Esophagus muscularis mucosa (tissue), 4 donors: ENCODE data around the gene ZNF107. TPM values are rescaled to one million over a fixed set of nuclear protein-coding genes. Genes with fewer than 3 reads are reported as not detected.

Experiments
- DNase-seq: peaks from one replicate; pipeline ENCODE4 v3.0.0-alpha.2; 2017; ENCODE audit errors: extremely low spot score
- H3K27ac ChIP-seq, 4 donors: fragments of 200-600 bp; sonication (generic); replicated peaks in 1 of 4; 1 replicate in 3 of 4; 2 replicates in 1 of 4; pipeline ENCODE4 v1.5.1; 2016 to 2019; ENCODE audit warnings: mild to moderate bottlenecking in 1 of 4
- H3K27me3 ChIP-seq, 4 donors: fragments of 200-600 bp; sonication (generic); one replicate each; pipeline versions ENCODE4 v1.5.1 to v1.6.0; 2016 to 2019
- H3K36me3 ChIP-seq, 4 donors: fragments of 200-600 bp; sonication (generic); one replicate each; pipeline ENCODE4 v1.5.1; 2016 to 2019
- H3K4me1 ChIP-seq, 4 donors: fragments of 200-600 bp; sonication (generic); one replicate each; pipeline ENCODE4 v1.5.1; 2016 to 2019
- H3K4me3 ChIP-seq, 4 donors: fragments of 200-600 bp; sonication (generic); 1 replicate in 2 of 4; 2 replicates in 2 of 4; pipeline ENCODE4 v1.5.1; 2016 to 2019; ENCODE audit warnings: mild to moderate bottlenecking in 4 of 4, moderate library complexity in 1 of 4
- H3K9me3 ChIP-seq, 4 donors: fragments of 200-600 bp; sonication (generic); 1 replicate in 3 of 4; 2 replicates in 1 of 4; pipeline ENCODE4 v1.5.1; 2016 to 2019
- EP300 ChIP-seq: sonication (generic); formaldehyde crosslinking; IDR thresholded peaks from one replicate; pipeline ENCODE4 v1.6.1; 2017; ENCODE audit warnings: antibody characterized with exemption
- POLR2A ChIP-seq: fragments of 450-650 bp; IDR thresholded peaks from one replicate; pipeline ENCODE4 v1.6.1; 2017; ENCODE audit warnings: antibody characterized with exemption, moderate library complexity, mild to moderate bottlenecking, low read depth
- POLR2AphosphoS5 ChIP-seq, 2 donors: sonication (generic); formaldehyde crosslinking; IDR thresholded peaks; one replicate each; pipeline ENCODE4 v1.6.1; 2017; ENCODE audit warnings: antibody characterized with exemption in 2 of 2
- WGBS: methylation state at CpG from one replicate; pipeline ENCODE4 v1.1.5; 2018; 5-methylcytosine and 5-hydroxymethylcytosine counted together
- intact Hi-C: fragments of 100-400 bp; cut with DNase I; formaldehyde crosslinking; loops from one replicate; pipeline ENCODE4 v1.15.1; 2023
- total RNA-seq, 4 donors: library from RNA; depleted of rRNA; stranded (reverse); fragments of >200 nt; gene quantifications; one replicate each; pipeline versions ENCODE4 v1.1.0 to v1.2.1, GENCODE V29; 2016
- TF ChIP-seq, protein P1 (sequence below), 3 experiments: fragments of 200-600 bp in 2 of 3; fragments of 450-650 bp in 1 of 3; sonication (generic) in 2 of 3; IDR thresholded peaks; one replicate each; pipeline ENCODE4 v1.5.1; 2017 to 2019; ENCODE audit warnings: antibody characterized with exemption in 3 of 3, mild to moderate bottlenecking in 2 of 3, moderate library complexity in 1 of 3

ZNF107 gene
- total RNA-seq, 4 donors from 2014 or later: 1.8 to 3.3 (median 2.4) TPM

DNA sequence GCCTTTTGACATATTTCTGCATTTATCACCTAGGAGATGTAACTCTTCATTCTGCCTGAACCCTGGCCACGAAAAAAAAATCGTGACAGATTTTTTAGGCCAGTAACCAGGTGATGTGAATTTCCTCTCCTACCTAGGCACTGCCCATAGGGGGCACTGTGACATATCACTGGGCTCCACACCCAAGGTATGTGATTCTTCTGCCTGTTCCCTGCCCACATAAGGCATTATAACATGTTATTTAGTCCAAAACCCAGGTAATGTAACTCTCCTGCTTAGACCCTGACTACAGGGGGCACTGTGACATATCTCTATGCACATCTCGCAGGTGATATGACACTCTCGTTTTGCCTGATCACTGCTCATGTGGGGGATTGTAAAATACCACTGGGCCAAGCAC lies 29.5 kb upstream of the ZNF107 start:
- no peak overlapping the region for H3K4me3 ChIP-seq
- intact Hi-C loops: no loop called here
- no peaks in the 10 kb centered on the region for H3K9me3 ChIP-seq
- no peak for DNase-seq
- TF ChIP-seq POLR2AphosphoS5 (IDR thresholded peaks at IDR 0.05) (no peak), POLR2A (no peak), EP300 (no peak)
- TF ChIP-seq, protein P1, sequence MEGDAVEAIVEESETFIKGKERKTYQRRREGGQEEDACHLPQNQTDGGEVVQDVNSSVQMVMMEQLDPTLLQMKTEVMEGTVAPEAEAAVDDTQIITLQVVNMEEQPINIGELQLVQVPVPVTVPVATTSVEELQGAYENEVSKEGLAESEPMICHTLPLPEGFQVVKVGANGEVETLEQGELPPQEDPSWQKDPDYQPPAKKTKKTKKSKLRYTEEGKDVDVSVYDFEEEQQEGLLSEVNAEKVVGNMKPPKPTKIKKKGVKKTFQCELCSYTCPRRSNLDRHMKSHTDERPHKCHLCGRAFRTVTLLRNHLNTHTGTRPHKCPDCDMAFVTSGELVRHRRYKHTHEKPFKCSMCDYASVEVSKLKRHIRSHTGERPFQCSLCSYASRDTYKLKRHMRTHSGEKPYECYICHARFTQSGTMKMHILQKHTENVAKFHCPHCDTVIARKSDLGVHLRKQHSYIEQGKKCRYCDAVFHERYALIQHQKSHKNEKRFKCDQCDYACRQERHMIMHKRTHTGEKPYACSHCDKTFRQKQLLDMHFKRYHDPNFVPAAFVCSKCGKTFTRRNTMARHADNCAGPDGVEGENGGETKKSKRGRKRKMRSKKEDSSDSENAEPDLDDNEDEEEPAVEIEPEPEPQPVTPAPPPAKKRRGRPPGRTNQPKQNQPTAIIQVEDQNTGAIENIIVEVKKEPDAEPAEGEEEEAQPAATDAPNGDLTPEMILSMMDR (IDR thresholded peaks at IDR 0.05): peak in 1 of 3 experiments; percentile 6
- H3K27ac ChIP-seq: no peak overlapping the region
- no peaks in the 10 kb centered on the region for H3K27me3 ChIP-seq
- H3K36me3 ChIP-seq: no peaks in the 10 kb centered on the region
- WGBS: 85% methylated on average over 2 of the region's 4 CpGs
- H3K4me1 ChIP-seq: no peaks in the 10 kb centered on the region

DNA sequence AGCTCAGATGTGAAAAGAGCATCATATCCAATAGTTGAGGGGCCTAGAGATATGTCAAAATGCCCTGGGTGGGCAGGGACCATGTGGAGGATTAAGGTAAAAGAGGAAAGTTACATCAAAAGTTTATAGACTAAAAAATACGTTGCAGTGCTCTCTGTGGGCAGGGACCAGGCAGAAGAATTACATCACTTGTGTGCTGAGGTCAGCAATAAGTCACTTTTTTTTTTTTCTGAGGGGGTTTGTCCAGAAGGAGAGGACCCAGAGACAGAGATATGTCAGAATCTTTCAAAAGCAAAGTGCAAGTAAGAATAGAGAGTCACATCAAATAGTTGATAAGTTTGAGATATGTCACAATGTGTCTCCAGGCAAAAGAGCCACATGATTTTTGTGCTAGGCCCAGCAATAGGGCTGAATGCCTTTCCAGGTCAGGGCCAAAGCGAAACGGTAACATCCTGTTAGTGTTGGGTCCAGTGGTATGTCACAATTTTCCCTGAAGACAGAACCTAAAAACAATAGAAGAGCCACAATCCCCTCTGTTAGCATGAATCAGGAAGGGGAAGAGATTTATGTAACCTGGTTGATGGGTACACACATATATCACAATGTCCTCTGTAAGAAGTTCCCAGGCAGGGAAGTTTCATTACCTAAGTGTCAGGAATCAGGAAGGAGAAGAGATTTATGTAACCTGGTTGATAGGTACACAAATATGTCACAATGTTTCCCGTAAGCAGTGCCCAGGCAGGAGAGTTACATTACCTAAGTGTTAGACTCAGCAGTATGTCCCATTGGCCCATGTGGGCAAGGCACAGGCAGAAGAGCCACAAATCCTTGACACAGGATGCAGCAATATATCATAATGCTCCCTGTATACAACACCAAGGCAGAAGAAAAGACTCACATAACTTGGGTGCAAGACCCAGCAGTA lies 28.1 kb upstream of the ZNF107 start:
- DNase-seq: no peak
- H3K27me3 ChIP-seq: no peaks in the 10 kb centered on the region
- no peaks in the 10 kb centered on the region for H3K9me3 ChIP-seq
- H3K27ac ChIP-seq: no peak overlapping the region
- H3K4me1 ChIP-seq: no peaks in the 10 kb centered on the region
- no peak overlapping the region for H3K4me3 ChIP-seq
- no peak for TF ChIP-seq POLR2A
- TF ChIP-seq POLR2AphosphoS5 (IDR thresholded peaks at IDR 0.05): no peak
- TF ChIP-seq, protein P1 (IDR thresholded peaks at IDR 0.05): no peak
- TF ChIP-seq EP300: no peak
- 63% methylated on average over 4 of the region's 4 CpGs for WGBS
- intact Hi-C loops: no loop called here
- no peaks in the 10 kb centered on the region for H3K36me3 ChIP-seq

DNA sequence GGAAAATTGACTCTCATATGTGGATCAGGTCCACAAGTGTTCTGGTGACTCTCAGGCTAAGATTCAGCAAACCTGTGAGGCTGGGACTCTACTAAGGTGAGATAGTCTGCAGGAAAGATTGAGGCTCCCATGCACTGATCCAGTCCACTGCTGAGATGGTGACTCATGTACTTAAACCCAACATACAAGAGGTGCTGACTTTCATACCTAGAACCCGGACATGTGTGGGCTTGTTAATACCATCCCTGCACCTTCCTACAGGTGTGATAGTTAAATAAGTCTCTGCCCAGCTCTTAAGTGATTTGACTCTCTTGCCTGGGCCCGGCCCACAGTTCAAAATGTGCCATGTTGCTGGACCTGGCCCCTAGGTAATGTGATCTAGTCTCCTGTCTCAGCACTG lies 27.1 kb upstream of the ZNF107 start:
- no peak for TF ChIP-seq POLR2AphosphoS5 (IDR thresholded peaks at IDR 0.05)
- no peak for DNase-seq
- no peaks in the 10 kb centered on the region for H3K36me3 ChIP-seq
- H3K27ac ChIP-seq: no peak overlapping the region
- no peak overlapping the region for H3K4me3 ChIP-seq
- WGBS: 92% methylated on average over 2 of the region's 2 CpGs
- H3K4me1 ChIP-seq: no peaks in the 10 kb centered on the region
- no peaks in the 10 kb centered on the region for H3K9me3 ChIP-seq
- intact Hi-C loops: no loop called here
- H3K27me3 ChIP-seq: no peaks in the 10 kb centered on the region

DNA sequence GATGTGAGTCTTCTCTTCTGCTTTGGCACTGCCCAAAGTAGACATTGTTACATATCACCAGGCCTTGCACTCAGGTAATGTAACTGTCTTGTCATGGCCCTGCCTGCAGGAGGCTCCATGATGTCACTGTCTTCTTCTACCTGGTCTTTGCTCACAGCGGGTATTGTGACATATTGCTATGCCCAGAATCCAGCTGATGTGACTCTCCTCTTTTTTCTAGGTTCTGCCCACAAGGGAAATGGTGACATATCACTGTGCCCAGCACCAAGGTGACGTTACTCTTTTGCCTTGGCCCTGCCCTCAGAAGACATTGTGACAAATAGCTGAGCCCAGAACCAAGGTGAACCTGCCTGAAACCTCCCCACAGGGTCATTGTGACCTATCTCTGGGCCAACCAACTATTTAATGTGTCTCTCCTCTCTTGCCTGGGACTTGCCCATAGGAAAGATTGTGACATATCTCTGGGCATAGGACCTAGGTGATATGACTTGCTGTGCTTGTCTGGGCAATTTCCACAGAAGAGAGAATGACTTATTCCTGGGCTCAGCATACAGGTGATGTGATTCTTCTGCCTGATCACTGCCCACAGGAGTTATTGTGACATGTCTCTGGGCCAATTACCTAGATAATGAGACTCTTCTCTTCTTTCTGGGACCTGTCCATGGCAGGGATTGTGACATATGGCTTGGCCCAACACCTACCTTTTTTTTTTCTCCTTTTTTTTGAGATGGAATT lies 26.5 kb upstream of the ZNF107 start:
- Histone ChIP-seq H3K4me3 (no peak overlapping the region), H3K36me3 (no peaks in the 10 kb centered on the region), H3K9me3 (no peaks in the 10 kb centered on the region), H3K27me3 (no peaks in the 10 kb centered on the region), H3K27ac (no peak overlapping the region), H3K4me1 (no peaks in the 10 kb centered on the region)
- TF ChIP-seq, protein P1 (IDR thresholded peaks at IDR 0.05): no peak
- TF ChIP-seq EP300: no peak
- no peak for TF ChIP-seq POLR2A
- TF ChIP-seq POLR2AphosphoS5 (IDR thresholded peaks at IDR 0.05): no peak
- intact Hi-C loops: loop anchor here (10.0 kb wide), 1 partner anchor 65 kb away; no protein-coding TSS in a partner anchor
- 100% methylated on average over 2 of the region's 2 CpGs for WGBS
- no peak for DNase-seq

DNA sequence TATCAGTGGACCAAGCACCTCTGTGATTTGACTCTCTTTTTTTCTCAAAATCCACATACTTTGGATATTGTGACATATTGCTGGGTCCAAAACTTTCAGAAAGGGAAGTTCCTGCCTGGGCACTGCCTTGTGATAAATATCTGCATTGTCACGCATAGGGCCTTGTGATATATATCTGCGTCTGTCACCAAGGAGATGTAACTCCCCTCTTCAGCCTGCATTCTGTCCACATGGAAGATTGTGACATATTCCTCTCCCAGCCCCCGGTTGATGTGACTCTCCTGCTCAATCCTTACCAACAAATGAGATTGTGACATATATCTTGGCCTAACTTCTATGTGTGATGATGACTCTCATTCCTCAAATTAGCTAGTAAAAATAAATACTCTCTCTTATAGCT lies 25.4 kb upstream of the ZNF107 start:
- no peak for TF ChIP-seq EP300
- no peak for TF ChIP-seq POLR2AphosphoS5 (IDR thresholded peaks at IDR 0.05)
- TF ChIP-seq, protein P1 (IDR thresholded peaks at IDR 0.05): no peak
- TF ChIP-seq POLR2A: no peak
- intact Hi-C loops: loop anchor here (10.0 kb wide), 1 partner anchor 64 kb away; no protein-coding TSS in a partner anchor

More for the DNA sequence above, 25.4 kb upstream of the ZNF107 start:
- Histone ChIP-seq H3K9me3 (no peaks in the 10 kb centered on the region), H3K36me3 (no peaks in the 10 kb centered on the region), H3K27ac (no peak overlapping the region), H3K4me3 (no peak overlapping the region), H3K27me3 (no peaks in the 10 kb centered on the region), H3K4me1 (no peaks in the 10 kb centered on the region)
- DNase-seq: no peak
- 53% methylated on average over 3 of the region's 3 CpGs for WGBS
